Raji (cell line): Measurements from ENCODE around the gene FOXP4.

Experiments used
- POLR2A ChIP-seq: IDR thresholded peaks from 2 replicates; pipeline ENCODE4 v1.6.1; 2011; ENCODE audit warnings: low read depth, low read length, control low read depth; ENCODE audit not compliant: insufficient read depth

Gene FOXP4

GRCh38 chr6:41577356-41578216 is 31.4 kb downstream of the FOXP4 start:
- no peak for TF ChIP-seq POLR2A

GRCh38 chr6:41578217-41579087 is 32.3 kb downstream of the FOXP4 start:
- no peak for TF ChIP-seq POLR2A

GRCh38 chr6:41579088-41579610 is 33.0 kb downstream of the FOXP4 start:
- no peak for TF ChIP-seq POLR2A

- no peak for TF ChIP-seq POLR2A
Observed at GRCh38 chr6:41580690-41581089, 34.5 kb downstream of the FOXP4 start.

- no peak for TF ChIP-seq POLR2A
Observed at GRCh38 chr6:41581381-41581991, 35.3 kb downstream of the FOXP4 start.

- no peak for TF ChIP-seq POLR2A
Observed at GRCh38 chr6:41582540-41582939, 36.4 kb downstream of the FOXP4 start.

- no peak for TF ChIP-seq POLR2A
Observed at GRCh38 chr6:41583565-41583964, 37.4 kb downstream of the FOXP4 start.

- TF ChIP-seq POLR2A: no peak
Observed at GRCh38 chr6:41584205-41584604, 38.0 kb downstream of the FOXP4 start.

GRCh38 chr6:41584668-41585205 is 38.6 kb downstream of the FOXP4 start:
- TF ChIP-seq POLR2A: no peak

- no peak for TF ChIP-seq POLR2A
Observed at GRCh38 chr6:41585605-41586004, 39.4 kb downstream of the FOXP4 start.

GRCh38 chr6:41586252-41587007 is 40.2 kb downstream of the FOXP4 start:
- no peak for TF ChIP-seq POLR2A

- no peak for TF ChIP-seq POLR2A
Observed at GRCh38 chr6:41587131-41587879, 41.1 kb downstream of the FOXP4 start.

- no peak for TF ChIP-seq POLR2A
Observed at GRCh38 chr6:41588111-41588510, 41.9 kb downstream of the FOXP4 start.

GRCh38 chr6:41589223-41589622 is 43.0 kb downstream of the FOXP4 start:
- TF ChIP-seq POLR2A: no peak
